GM23338 (cell line): ENCODE data around the gene LIMS3.
"Not testable (repeated sequence)": the region's sequence is repeated elsewhere in the genome, so short reads cannot be mapped to it uniquely, and the experiment has no call there.

Experiments used
- EZH2 ChIP-seq: fragments of 200-600 bp; sonication (generic); IDR thresholded peaks from one replicate; pipeline ENCODE4 v1.8.0; 2017; ENCODE audit warnings: antibody characterized with exemption, mild to moderate bottlenecking, low read depth; ENCODE audit not compliant: unreplicated experiment
- TF ChIP-seq, protein P1 (sequence below), 2 experiments: fragments of 200-600 bp in 1 of 2; sonication (generic) in 1 of 2; conservative IDR thresholded peaks; 2 replicates each; pipeline versions ENCODE4 v1.5.1 to v1.6.1; 2016 to 2017; ENCODE audit warnings: antibody characterized with exemption in 2 of 2, low read depth in 2 of 2, mild to moderate bottlenecking in 2 of 2, moderate library complexity in 1 of 2

GRCh38 chr2:109965482-109965881 is 67.0 kb downstream of the LIMS3 start:
- not testable (repeated sequence) for TF ChIP-seq EZH2
- TF ChIP-seq, protein P1, sequence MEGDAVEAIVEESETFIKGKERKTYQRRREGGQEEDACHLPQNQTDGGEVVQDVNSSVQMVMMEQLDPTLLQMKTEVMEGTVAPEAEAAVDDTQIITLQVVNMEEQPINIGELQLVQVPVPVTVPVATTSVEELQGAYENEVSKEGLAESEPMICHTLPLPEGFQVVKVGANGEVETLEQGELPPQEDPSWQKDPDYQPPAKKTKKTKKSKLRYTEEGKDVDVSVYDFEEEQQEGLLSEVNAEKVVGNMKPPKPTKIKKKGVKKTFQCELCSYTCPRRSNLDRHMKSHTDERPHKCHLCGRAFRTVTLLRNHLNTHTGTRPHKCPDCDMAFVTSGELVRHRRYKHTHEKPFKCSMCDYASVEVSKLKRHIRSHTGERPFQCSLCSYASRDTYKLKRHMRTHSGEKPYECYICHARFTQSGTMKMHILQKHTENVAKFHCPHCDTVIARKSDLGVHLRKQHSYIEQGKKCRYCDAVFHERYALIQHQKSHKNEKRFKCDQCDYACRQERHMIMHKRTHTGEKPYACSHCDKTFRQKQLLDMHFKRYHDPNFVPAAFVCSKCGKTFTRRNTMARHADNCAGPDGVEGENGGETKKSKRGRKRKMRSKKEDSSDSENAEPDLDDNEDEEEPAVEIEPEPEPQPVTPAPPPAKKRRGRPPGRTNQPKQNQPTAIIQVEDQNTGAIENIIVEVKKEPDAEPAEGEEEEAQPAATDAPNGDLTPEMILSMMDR (conservative IDR thresholded peaks at IDR 0.05; ENCODE audit: low read depth in 2 of 2), result not testable (repeated sequence)
